BLaER1 treated with 17β-estradiol and CSF1 and Interleukin-3, amounts not matched to agents 10 nM and 100 nM (cell line): ENCODE data around the gene MEX3D.
A peak's percentile ranks its signal among the peaks of the same experiment; 100 is the strongest.
"Not testable (repeated sequence)": the region's sequence is repeated elsewhere in the genome, so short reads cannot be mapped to it uniquely, and the experiment has no call there.

Source experiments
- H3K27ac ChIP-seq, 11 experiments: shearing (Covaris generic); formaldehyde crosslinking; 2 replicates each; pipeline ENCODE4 v1.8.1; 2022
- H3K27me3 ChIP-seq, 11 experiments: shearing (Covaris generic); formaldehyde crosslinking; 2 replicates each; pipeline ENCODE4 v1.8.1; 2022
- H3K36me3 ChIP-seq, 11 experiments: shearing (Covaris generic); formaldehyde crosslinking; 2 replicates each; pipeline ENCODE4 v1.8.1; 2022
- H3K4me1 ChIP-seq, 10 experiments: shearing (Covaris generic); formaldehyde crosslinking; 2 replicates each; pipeline ENCODE4 v1.8.1; 2022
- H3K4me2 ChIP-seq, 11 experiments: shearing (Covaris generic); formaldehyde crosslinking; 2 replicates each; pipeline ENCODE4 v1.8.1; 2022
- H3K4me3 ChIP-seq, 10 experiments: shearing (Covaris generic); formaldehyde crosslinking; 2 replicates each; pipeline ENCODE4 v1.8.1; 2022
- H3K9ac ChIP-seq, 11 experiments: shearing (Covaris generic); formaldehyde crosslinking; 2 replicates each; pipeline ENCODE4 v1.8.1; 2022
- H3K9me3 ChIP-seq, 11 experiments: shearing (Covaris generic); formaldehyde crosslinking; replicated peaks in 1 of 11; 2 replicates each; pipeline ENCODE4 v1.8.1; 2022
- H4K20me1 ChIP-seq, 11 experiments: shearing (Covaris generic); formaldehyde crosslinking; 2 replicates each; pipeline ENCODE4 v1.8.1; 2022
- Cebpa-rat ChIP-seq, 11 experiments: shearing (Covaris generic); IDR thresholded peaks; 2 replicates each; pipeline ENCODE4 v1.8.1; 2022

MEX3D gene

DNA sequence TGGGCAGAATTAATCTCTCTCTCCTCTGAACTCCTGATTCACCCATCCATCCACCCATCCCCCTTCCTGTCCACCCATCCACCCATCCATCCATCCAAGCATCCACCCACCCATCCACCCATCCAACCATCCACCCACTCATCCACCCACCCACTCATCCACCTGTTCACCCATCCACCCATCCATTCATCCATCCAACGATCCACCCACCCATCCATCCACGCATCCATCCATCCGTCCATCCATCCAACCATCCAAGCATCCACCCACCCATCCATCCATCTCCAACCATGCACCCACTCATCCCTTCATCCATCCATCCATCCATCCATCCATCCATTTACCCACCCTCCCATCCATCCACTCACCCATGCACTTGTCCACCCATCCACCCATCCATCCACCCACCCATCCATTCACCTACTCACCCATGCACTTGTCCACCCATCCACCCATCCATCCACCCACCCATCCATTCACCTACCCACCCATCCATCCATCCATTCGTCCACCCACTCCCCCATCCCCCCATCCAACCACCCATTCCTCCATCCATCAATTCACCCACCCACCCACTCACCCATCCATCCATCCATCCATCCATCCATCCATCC lies 18.7 kb downstream of the MEX3D start:
- peaks cover 0 to 9% (median 0%) of the 10 kb centered on the region in 11 experiments; a peak in 4 of 22 replicates for H3K9me3 ChIP-seq
- no peak overlapping the region for H3K4me3 ChIP-seq
- H3K36me3 ChIP-seq, result peaks cover 0 to 15% (median 5%) of the 10 kb centered on the region in 11 experiments; a peak in 17 of 22 replicates
- peaks cover 0 to 8% (median 4%) of the 10 kb centered on the region in 10 experiments; a peak in 9 of 20 replicates for H3K4me1 ChIP-seq
- peaks cover 0 to 5% (median 0%) of the 10 kb centered on the region in 11 experiments; a peak in 3 of 22 replicates for H3K27me3 ChIP-seq
- H4K20me1 ChIP-seq, result peaks cover 0 to 21% (median 9%) of the 10 kb centered on the region in 11 experiments; a peak in 14 of 22 replicates
- no peak overlapping the region for H3K4me2 ChIP-seq
- H3K9ac ChIP-seq, result no peak overlapping the region
- no peak overlapping the region for H3K27ac ChIP-seq
- TF ChIP-seq Cebpa-rat (IDR thresholded peaks at IDR 0.05), result no peak

DNA sequence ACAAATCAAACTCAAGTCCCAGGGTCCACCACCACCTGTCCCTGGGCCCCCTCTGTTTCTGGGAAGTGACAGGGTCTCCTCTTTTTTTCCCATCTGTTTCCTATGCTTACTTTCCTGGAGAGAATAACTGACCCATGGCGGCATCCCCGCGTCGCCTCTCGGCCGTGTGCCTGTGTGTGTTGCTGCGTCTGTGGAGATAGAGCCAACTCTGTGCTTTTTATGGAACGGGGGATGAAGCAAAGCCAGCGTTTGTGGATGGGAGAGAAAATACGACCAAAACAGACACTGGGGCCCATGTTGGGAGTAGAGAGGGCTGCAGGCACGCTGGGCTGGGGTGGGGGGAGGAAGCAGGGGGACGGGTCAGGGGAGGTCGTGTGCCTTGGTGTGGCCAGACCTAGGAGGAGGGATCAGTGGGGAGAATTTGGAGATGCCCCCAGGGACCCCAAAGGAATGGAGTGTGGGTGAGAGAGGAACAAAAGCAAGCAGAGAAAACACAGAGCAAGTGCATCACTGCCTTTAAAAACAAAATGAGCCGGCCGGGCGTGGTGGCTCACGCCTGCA lies 27.7 kb downstream of the MEX3D start:
- no peak overlapping the region for H3K4me3 ChIP-seq
- TF ChIP-seq Cebpa-rat (IDR thresholded peaks at IDR 0.05), result no peak
- peaks cover 0 to under 1% (median 0%) of the 10 kb centered on the region in 11 experiments; a peak in 2 of 22 replicates for H3K27me3 ChIP-seq
- no peaks in the 10 kb centered on the region for H4K20me1 ChIP-seq
- peak overlapping the region in 5 of 11 experiments; percentile 8 to 25 (median 18); a peak in 5 of 22 replicates for H3K4me2 ChIP-seq
- no peaks in the 10 kb centered on the region for H3K36me3 ChIP-seq
- H3K9me3 ChIP-seq, result peaks cover 0 to 6% (median 0%) of the 10 kb centered on the region in 11 experiments; a peak in 4 of 22 replicates
- H3K27ac ChIP-seq, result no peak overlapping the region
- H3K9ac ChIP-seq, result no peak overlapping the region
- H3K4me1 ChIP-seq, result peaks cover 6 to 31% (median 14%) of the 10 kb centered on the region in 10 experiments; a peak in 17 of 20 replicates

DNA sequence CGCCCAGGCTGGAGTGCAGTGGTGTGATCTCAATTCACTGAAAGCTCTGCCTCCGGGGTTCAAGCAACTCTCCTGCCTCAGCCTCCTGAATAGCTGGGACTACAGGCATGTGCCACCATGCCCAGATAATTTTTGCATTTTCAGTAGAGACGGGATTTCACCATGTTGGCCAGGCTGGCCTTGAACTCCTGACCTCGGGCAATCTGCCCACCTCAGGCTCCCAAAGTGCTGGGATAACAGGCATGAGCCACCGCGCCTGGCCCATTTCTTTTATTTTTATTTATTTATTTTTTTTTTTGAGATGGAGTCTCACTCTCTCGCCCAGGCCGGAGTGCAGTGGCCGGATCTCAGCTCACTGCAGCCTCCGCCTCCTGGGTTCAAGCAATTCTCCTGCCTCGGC lies 28.4 kb downstream of the MEX3D start:
- not testable (repeated sequence) for H3K4me2 ChIP-seq, H4K20me1 ChIP-seq, H3K36me3 ChIP-seq, H3K27ac ChIP-seq, H3K27me3 ChIP-seq, H3K9ac ChIP-seq, H3K4me3 ChIP-seq
- peaks cover 6 to 31% (median 14%) of the 10 kb centered on the region in 10 experiments; a peak in 17 of 20 replicates for H3K4me1 ChIP-seq
- peaks cover 0 to 10% (median 0%) of the 10 kb centered on the region in 11 experiments; a peak in 4 of 22 replicates for H3K9me3 ChIP-seq

DNA sequence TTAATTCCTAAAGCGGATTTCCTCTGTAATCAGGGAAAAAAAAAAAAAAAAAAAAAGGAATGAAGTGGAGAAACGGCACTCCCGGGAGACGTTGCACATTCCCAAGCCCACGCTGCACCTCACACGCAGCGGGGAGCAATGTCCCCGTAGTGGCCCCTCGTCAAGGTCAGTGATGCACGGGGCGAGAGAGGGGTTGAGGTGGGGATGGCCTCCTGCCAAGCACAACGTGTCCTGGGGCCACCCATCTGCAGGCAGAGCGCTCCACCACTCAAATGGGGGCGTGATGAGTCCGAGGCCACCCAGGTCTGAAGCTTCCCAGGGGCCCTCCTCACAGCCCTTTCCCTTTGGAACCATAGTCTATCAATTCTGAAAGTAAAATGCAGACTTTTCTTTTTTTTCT lies 29.1 kb downstream of the MEX3D start:
- peaks cover 0 to 10% (median 0%) of the 10 kb centered on the region in 11 experiments; a peak in 4 of 22 replicates for H3K9me3 ChIP-seq
- no peak for TF ChIP-seq Cebpa-rat (IDR thresholded peaks at IDR 0.05)
- no peaks in the 10 kb centered on the region; a peak in 1 of 22 replicates for H4K20me1 ChIP-seq
- no peak overlapping the region for H3K9ac ChIP-seq
- H3K27ac ChIP-seq, result no peak overlapping the region
- no peaks in the 10 kb centered on the region for H3K36me3 ChIP-seq
- H3K27me3 ChIP-seq, result no peaks in the 10 kb centered on the region
- no peak overlapping the region for H3K4me3 ChIP-seq
- H3K4me1 ChIP-seq, result peaks cover 6 to 31% (median 14%) of the 10 kb centered on the region in 10 experiments; a peak in 17 of 20 replicates
- peak overlapping the region in 2 of 11 experiments; percentile 16 to 20; a peak in 2 of 22 replicates for H3K4me2 ChIP-seq

DNA sequence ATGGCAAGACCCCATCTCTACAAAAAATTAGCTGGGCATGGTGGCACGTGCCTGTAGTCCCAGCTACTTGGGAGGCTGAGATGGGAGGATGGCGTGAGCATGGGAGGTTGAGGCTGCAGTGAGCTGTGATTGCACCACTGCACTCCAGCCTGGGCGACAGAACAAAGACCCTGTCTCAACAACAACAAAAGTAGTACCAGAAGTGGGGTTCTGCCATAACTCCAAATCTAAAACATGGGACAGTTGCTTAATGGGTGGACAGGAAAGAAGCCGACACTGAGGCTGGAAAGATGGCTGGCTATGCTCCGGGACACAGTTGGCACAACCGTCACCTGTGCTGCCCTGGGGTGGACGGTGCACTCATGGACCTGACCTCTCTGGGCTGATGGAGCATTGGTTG lies 32.4 kb downstream of the MEX3D start:
- H3K4me2 ChIP-seq, H4K20me1 ChIP-seq, H3K27ac ChIP-seq, H3K9ac ChIP-seq, H3K27me3 ChIP-seq, H3K36me3 ChIP-seq, H3K4me3 ChIP-seq: not testable (repeated sequence)
- peaks cover 0 to 25% (median 11%) of the 10 kb centered on the region in 10 experiments; a peak in 11 of 20 replicates for H3K4me1 ChIP-seq
- peaks cover 0 to 10% (median 0%) of the 10 kb centered on the region in 11 experiments; a peak in 4 of 22 replicates for H3K9me3 ChIP-seq

DNA sequence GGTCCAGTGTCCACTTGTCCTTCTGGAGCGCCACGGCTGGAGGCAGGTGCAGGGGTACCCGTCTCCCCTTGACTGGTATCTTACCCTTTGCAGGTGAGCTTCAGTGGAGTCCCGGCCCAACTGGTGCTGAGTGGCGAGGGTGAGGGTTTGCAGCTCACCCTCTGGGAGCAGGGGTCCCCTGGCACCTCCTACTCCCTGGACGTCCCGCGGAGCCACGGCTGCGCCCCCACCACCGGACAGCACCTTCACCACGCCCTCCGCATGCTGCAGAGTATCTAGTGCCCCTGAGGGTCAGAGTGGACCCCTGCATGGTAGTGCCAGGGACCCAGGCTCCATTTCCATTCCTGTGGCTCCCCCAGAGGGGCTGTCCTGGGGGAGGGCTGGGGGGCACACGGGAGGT lies 33.2 kb downstream of the MEX3D start:
- H3K27ac ChIP-seq, result no peak overlapping the region
- no peaks in the 10 kb centered on the region for H3K36me3 ChIP-seq
- peaks cover 0 to 10% (median 0%) of the 10 kb centered on the region in 11 experiments; a peak in 4 of 22 replicates for H3K9me3 ChIP-seq
- no peak overlapping the region for H3K9ac ChIP-seq
- TF ChIP-seq Cebpa-rat (IDR thresholded peaks at IDR 0.05), result no peak
- no peaks in the 10 kb centered on the region for H3K27me3 ChIP-seq
- H3K4me2 ChIP-seq, result no peak overlapping the region
- H4K20me1 ChIP-seq, result no peaks in the 10 kb centered on the region; a peak in 1 of 22 replicates
- peaks cover 0 to 20% (median 8%) of the 10 kb centered on the region in 10 experiments; a peak in 11 of 20 replicates for H3K4me1 ChIP-seq
- no peak overlapping the region for H3K4me3 ChIP-seq

DNA sequence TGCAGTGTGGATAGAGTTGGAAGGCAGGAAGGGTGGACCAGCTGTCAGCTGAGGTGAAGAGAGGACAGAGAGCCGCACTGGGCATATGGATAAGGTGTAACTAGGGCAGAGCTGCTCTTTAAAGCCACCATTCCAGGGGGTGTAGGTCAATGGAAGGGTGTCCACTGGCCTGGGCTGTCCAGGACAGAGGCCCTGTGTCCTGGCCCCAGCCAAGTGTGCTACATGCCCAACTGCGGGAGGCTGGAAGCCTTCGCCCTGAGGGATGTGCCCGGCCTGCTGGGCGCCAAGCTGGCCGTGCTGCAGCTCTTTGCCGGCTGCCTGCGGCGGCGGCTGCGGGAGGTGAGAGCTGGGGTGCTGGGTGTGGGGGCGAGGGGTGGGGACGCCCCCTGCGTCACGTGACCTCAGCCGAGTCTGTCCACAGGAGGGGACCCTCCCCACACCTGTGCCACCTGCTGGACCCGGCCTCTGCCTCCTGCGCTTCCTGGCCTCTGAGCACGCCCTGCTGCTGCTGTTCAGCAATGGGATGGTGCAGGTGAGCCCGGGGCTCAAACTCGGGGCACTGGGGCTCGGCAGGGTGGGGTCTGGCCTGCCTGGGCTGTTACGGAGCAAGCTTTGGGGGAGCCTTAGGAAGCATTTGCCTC lies 34.5 kb downstream of the MEX3D start:
- TF ChIP-seq Cebpa-rat (IDR thresholded peaks at IDR 0.05), result no peak
- H3K27me3 ChIP-seq, result no peaks in the 10 kb centered on the region; a peak in 1 of 22 replicates

DNA sequence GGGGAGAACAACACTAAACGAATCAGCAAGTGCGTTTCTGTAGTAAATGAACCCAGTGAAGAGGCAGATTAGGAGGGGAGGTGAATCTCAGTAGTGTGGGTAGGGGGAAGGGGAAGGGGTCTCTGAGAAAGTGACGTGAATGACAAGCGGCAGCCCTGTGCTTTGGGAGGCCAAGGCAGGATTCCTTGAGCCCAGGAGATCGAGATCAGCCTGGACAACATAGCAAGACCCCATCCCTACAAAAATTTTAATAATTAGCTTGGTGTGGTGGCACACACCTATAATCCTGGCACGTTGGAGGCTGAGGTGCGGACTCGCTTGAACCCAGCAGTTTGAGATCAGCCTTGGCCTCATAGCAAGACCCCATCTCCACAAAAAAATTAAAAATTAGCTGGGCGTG lies 36.1 kb downstream of the MEX3D start:
- Histone ChIP-seq H3K27ac (no peak overlapping the region), H4K20me1 (peaks cover 0 to 17% (median 0%) of the 10 kb centered on the region in 11 experiments; a peak in 2 of 22 replicates), H3K4me2 (no peak overlapping the region), H3K9ac (no peak overlapping the region), H3K27me3 (no peaks in the 10 kb centered on the region; a peak in 1 of 22 replicates), H3K9me3 (peaks cover 0 to 10% (median 0%) of the 10 kb centered on the region in 11 experiments; a peak in 4 of 22 replicates), H3K36me3 (no peaks in the 10 kb centered on the region), H3K4me1 (peaks cover 0 to 12% (median 7%) of the 10 kb centered on the region in 10 experiments; a peak in 10 of 20 replicates), H3K4me3 (no peak overlapping the region)
- TF ChIP-seq Cebpa-rat (IDR thresholded peaks at IDR 0.05), result no peak

More for the DNA sequence above, 34.5 kb downstream of the MEX3D start:
- Histone ChIP-seq H3K9ac (no peak overlapping the region), H3K4me2 (peak overlapping the region in 7 of 11 experiments; percentile 5 to 51 (median 43); a peak in 8 of 22 replicates), H3K36me3 (no peaks in the 10 kb centered on the region), H3K27ac (no peak overlapping the region), H3K9me3 (peaks cover 0 to 10% (median 0%) of the 10 kb centered on the region in 11 experiments; a peak in 4 of 22 replicates), H4K20me1 (peaks cover 0 to 7% (median 0%) of the 10 kb centered on the region in 11 experiments; a peak in 1 of 22 replicates), H3K4me1 (peaks cover 0 to 14% (median 8%) of the 10 kb centered on the region in 10 experiments; a peak in 11 of 20 replicates), H3K4me3 (no peak overlapping the region)

DNA sequence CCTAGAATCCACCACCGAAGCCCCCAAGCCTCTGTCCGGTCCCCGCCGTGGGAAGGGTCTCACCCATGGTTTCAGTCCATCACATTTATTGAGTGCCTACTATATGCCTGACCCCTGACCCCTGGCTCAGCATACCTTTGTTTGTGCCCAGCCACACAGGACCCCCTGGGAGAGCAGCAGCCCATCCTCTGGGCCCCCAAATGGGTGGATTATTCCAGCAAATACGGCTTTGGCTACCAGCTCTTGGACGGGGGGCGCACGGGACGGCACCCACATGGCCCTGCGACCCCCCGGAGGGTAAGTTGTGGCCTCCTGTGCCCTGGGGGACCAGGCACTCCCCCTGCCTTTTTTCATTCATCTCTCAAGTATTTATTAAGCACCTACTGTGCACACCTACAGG lies 36.5 kb downstream of the MEX3D start:
- Histone ChIP-seq H3K9ac (no peak overlapping the region), H3K36me3 (no peaks in the 10 kb centered on the region), H3K4me1 (peaks cover 0 to 12% (median 7%) of the 10 kb centered on the region in 10 experiments; a peak in 10 of 20 replicates), H3K27ac (no peak overlapping the region), H4K20me1 (peaks cover 0 to 19% (median 0%) of the 10 kb centered on the region in 11 experiments; a peak in 2 of 22 replicates), H3K4me3 (no peak overlapping the region), H3K9me3 (peaks cover 0 to 10% (median 0%) of the 10 kb centered on the region in 11 experiments; a peak in 4 of 22 replicates), H3K4me2 (no peak overlapping the region), H3K27me3 (no peaks in the 10 kb centered on the region; a peak in 1 of 22 replicates)
- TF ChIP-seq Cebpa-rat (IDR thresholded peaks at IDR 0.05), result no peak

DNA sequence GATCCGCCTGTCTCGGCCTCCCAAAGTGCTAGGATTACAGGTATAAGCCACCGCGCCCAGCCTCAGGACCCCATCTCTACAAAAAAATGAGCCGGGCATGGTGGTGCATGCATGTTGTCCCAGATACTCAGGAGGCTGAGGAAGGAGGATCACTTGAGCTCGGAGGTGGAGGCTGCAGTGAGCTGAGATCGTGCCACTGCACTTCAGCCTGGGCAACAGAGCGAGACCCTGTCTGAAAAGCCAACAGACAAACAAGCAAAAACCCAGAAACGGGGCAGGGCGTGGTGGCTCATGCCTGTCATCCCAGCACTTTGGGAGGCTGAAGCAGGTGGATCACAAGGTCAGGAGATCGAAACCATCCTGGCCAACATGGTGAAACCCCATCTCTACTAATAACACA lies 37.3 kb downstream of the MEX3D start:
- H3K4me3 ChIP-seq, H3K9me3 ChIP-seq, H3K27me3 ChIP-seq, H3K9ac ChIP-seq, H3K27ac ChIP-seq, H3K36me3 ChIP-seq, H3K4me2 ChIP-seq: not testable (repeated sequence)
- peaks cover 0 to 26% (median 0%) of the 10 kb centered on the region in 11 experiments; a peak in 2 of 22 replicates for H4K20me1 ChIP-seq
- peaks cover 0 to 12% (median 7%) of the 10 kb centered on the region in 10 experiments; a peak in 10 of 20 replicates for H3K4me1 ChIP-seq
